IPS-15b (cell line): ENCODE data around the gene WDR27.
"Not testable (repeated sequence)": the region's sequence is repeated elsewhere in the genome, so short reads cannot be mapped to it uniquely, and the experiment has no call there.

Source experiments
- H3K27me3 ChIP-seq: one replicate; pipeline ENCODE4 v1.6.1; 2013; ENCODE audit warnings: low read length; ENCODE audit not compliant: control insufficient read depth, insufficient read depth
- H3K36me3 ChIP-seq: one replicate; pipeline ENCODE4 v1.6.1; 2013; ENCODE audit warnings: low read length; ENCODE audit not compliant: control insufficient read depth, insufficient read depth
- H3K4me1 ChIP-seq: one replicate; pipeline ENCODE4 v1.6.1; 2013; ENCODE audit warnings: mild to moderate bottlenecking, low read length; ENCODE audit not compliant: control insufficient read depth, insufficient read depth
- H3K4me3 ChIP-seq: one replicate; pipeline ENCODE4 v1.5.1; 2013; ENCODE audit warnings: low read depth, low read length
- H3K9ac ChIP-seq: one replicate; pipeline ENCODE4 v1.6.1; 2013; ENCODE audit warnings: low read depth, mild to moderate bottlenecking, low read length
- H3K9me3 ChIP-seq: one replicate; pipeline ENCODE4 v1.6.1; 2013; ENCODE audit warnings: mild to moderate bottlenecking, low read length; ENCODE audit not compliant: control insufficient read depth, insufficient read depth

The WDR27 gene

GRCh38 chr6:169702840-169703246 is 1.0 kb upstream of the WDR27 start:
- Histone ChIP-seq H3K4me1 (peaks cover 14% of the 10 kb centered on the region), H3K9ac (peak overlapping the region; percentile 88), H3K36me3 (peaks cover 12% of the 10 kb centered on the region), H3K27me3 (no peaks in the 10 kb centered on the region), H3K4me3 (peak overlapping the region; percentile 92), H3K9me3 (no peaks in the 10 kb centered on the region)

GRCh38 chr6:169701311-169701953 is 397 bp downstream of the WDR27 start:
- Histone ChIP-seq H3K27me3 (no peaks in the 10 kb centered on the region), H3K9me3 (no peaks in the 10 kb centered on the region), H3K9ac (peak overlapping the region; percentile 79), H3K36me3 (peaks cover 12% of the 10 kb centered on the region), H3K4me3 (peak overlapping the region; percentile 92), H3K4me1 (peaks cover 14% of the 10 kb centered on the region)

- H3K9me3 ChIP-seq: no peaks in the 10 kb centered on the region
- peaks cover 12% of the 10 kb centered on the region for H3K36me3 ChIP-seq
- peak overlapping the region; percentile 92 for H3K4me3 ChIP-seq
- no peaks in the 10 kb centered on the region for H3K27me3 ChIP-seq
- peaks cover 14% of the 10 kb centered on the region for H3K4me1 ChIP-seq
- no peak overlapping the region for H3K9ac ChIP-seq
Observed at GRCh38 chr6:169700296-169700695, 1.5 kb downstream of the WDR27 start.

- not testable (repeated sequence) for H3K9ac ChIP-seq, H3K4me1 ChIP-seq, H3K9me3 ChIP-seq, H3K4me3 ChIP-seq, H3K27me3 ChIP-seq
- H3K36me3 ChIP-seq: peaks cover 13% of the 10 kb centered on the region
Observed at GRCh38 chr6:169697115-169697514, 4.7 kb downstream of the WDR27 start.

- H3K9ac ChIP-seq: no peak overlapping the region
- H3K9me3 ChIP-seq: no peaks in the 10 kb centered on the region
- H3K27me3 ChIP-seq: no peaks in the 10 kb centered on the region
- H3K4me1 ChIP-seq: peaks cover 1% of the 10 kb centered on the region
- no peak overlapping the region for H3K4me3 ChIP-seq
- H3K36me3 ChIP-seq: peaks cover 12% of the 10 kb centered on the region
Observed at GRCh38 chr6:169695131-169695530, 6.7 kb downstream of the WDR27 start.

GRCh38 chr6:169692516-169692915 is 9.3 kb downstream of the WDR27 start:
- no peak overlapping the region for H3K4me3 ChIP-seq
- peaks cover 4% of the 10 kb centered on the region for H3K36me3 ChIP-seq
- H3K27me3 ChIP-seq: no peaks in the 10 kb centered on the region
- no peaks in the 10 kb centered on the region for H3K9me3 ChIP-seq
- no peak overlapping the region for H3K9ac ChIP-seq
- no peaks in the 10 kb centered on the region for H3K4me1 ChIP-seq

GRCh38 chr6:169691260-169691659 is 10.6 kb downstream of the WDR27 start:
- Histone ChIP-seq H3K27me3 (no peaks in the 10 kb centered on the region), H3K4me1 (no peaks in the 10 kb centered on the region), H3K36me3 (peaks cover 4% of the 10 kb centered on the region), H3K4me3 (no peak overlapping the region), H3K9ac (no peak overlapping the region), H3K9me3 (no peaks in the 10 kb centered on the region)

- Histone ChIP-seq H3K9me3 (no peaks in the 10 kb centered on the region), H3K4me1 (no peaks in the 10 kb centered on the region), H3K27me3 (no peaks in the 10 kb centered on the region), H3K4me3 (no peak overlapping the region), H3K36me3 (no peaks in the 10 kb centered on the region), H3K9ac (no peak overlapping the region)
Observed at GRCh38 chr6:169689287-169689686, 12.5 kb downstream of the WDR27 start.

GRCh38 chr6:169685860-169686259 is 16.0 kb downstream of the WDR27 start:
- H3K27me3 ChIP-seq: no peaks in the 10 kb centered on the region
- H3K36me3 ChIP-seq: no peaks in the 10 kb centered on the region
- H3K9ac ChIP-seq: no peak overlapping the region
- no peaks in the 10 kb centered on the region for H3K9me3 ChIP-seq
- H3K4me1 ChIP-seq: no peaks in the 10 kb centered on the region
- H3K4me3 ChIP-seq: no peak overlapping the region

- Histone ChIP-seq H3K4me3 (no peak overlapping the region), H3K36me3 (no peaks in the 10 kb centered on the region)
Observed at GRCh38 chr6:169684056-169684455, 17.8 kb downstream of the WDR27 start.

GRCh38 chr6:169678342-169678741 is 23.5 kb downstream of the WDR27 start:
- Histone ChIP-seq H3K4me1 (no peaks in the 10 kb centered on the region), H3K36me3 (peaks cover 5% of the 10 kb centered on the region), H3K9ac (no peak overlapping the region), H3K27me3 (no peaks in the 10 kb centered on the region), H3K4me3 (no peak overlapping the region), H3K9me3 (no peaks in the 10 kb centered on the region)

More at GRCh38 chr6:169684056-169684455, 17.8 kb downstream of the WDR27 start:
- Histone ChIP-seq H3K9ac (no peak overlapping the region), H3K9me3 (no peaks in the 10 kb centered on the region), H3K4me1 (no peaks in the 10 kb centered on the region), H3K27me3 (no peaks in the 10 kb centered on the region)

- no peaks in the 10 kb centered on the region for H3K4me1 ChIP-seq
- no peaks in the 10 kb centered on the region for H3K9me3 ChIP-seq
- H3K27me3 ChIP-seq: no peaks in the 10 kb centered on the region
- no peak overlapping the region for H3K9ac ChIP-seq
- H3K36me3 ChIP-seq: peaks cover 6% of the 10 kb centered on the region
- no peak overlapping the region for H3K4me3 ChIP-seq
Observed at GRCh38 chr6:169677096-169677495, 24.7 kb downstream of the WDR27 start.
